Tibial nerve (tissue), 4 donors: ENCODE data around the gene PIEZO2.

Experiments
- EP300 ChIP-seq, 2 donors: sonication (generic); formaldehyde crosslinking; IDR thresholded peaks; one replicate each; pipeline ENCODE4 v1.6.1; 2017; ENCODE audit warnings: antibody characterized with exemption in 2 of 2, mild to moderate bottlenecking in 1 of 2
- TF ChIP-seq, protein P1 (sequence below), 5 experiments: fragments of 200-600 bp in 3 of 5; fragments of 450-650 bp in 2 of 5; sonication (generic) in 3 of 5; IDR thresholded peaks; one replicate each; pipeline ENCODE4 v1.5.1; 2016 to 2019; ENCODE audit warnings: antibody characterized with exemption in 5 of 5, mild to moderate bottlenecking in 3 of 5, moderate library complexity in 2 of 5

DNA sequence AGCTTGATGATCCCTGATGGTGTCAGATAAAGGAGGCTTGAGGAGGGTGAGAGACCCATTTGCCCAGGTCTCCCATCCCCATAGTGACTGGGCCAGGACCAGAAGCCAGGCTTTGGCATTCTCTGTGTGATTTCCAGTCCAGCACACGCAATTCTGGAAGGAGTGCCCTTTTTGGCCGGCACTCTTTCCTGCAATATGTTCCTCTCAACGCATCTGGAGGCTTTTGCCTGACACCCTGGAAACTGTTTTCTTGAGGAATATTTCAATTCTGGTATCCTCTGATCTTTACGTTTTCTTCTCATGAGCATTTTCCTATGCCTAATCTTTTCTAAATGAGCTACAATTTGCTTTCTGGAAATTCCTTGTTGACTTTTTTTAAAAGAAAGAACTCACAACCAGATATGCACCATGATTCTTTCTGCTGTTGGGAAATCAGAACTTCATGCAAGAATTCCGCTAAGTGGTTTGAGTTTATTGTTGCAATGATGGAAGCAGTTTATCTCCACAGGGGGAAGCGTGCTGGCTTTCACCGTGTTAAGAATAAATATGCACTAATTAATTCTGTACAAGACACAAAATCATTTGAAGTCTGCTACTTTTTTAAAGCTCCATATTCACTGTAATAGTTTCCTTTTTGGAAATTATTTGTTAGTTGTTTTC is 479.8 kb downstream of the PIEZO2 start:
- TF ChIP-seq, protein P1, sequence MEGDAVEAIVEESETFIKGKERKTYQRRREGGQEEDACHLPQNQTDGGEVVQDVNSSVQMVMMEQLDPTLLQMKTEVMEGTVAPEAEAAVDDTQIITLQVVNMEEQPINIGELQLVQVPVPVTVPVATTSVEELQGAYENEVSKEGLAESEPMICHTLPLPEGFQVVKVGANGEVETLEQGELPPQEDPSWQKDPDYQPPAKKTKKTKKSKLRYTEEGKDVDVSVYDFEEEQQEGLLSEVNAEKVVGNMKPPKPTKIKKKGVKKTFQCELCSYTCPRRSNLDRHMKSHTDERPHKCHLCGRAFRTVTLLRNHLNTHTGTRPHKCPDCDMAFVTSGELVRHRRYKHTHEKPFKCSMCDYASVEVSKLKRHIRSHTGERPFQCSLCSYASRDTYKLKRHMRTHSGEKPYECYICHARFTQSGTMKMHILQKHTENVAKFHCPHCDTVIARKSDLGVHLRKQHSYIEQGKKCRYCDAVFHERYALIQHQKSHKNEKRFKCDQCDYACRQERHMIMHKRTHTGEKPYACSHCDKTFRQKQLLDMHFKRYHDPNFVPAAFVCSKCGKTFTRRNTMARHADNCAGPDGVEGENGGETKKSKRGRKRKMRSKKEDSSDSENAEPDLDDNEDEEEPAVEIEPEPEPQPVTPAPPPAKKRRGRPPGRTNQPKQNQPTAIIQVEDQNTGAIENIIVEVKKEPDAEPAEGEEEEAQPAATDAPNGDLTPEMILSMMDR (IDR thresholded peaks at IDR 0.05) = no peak
- no peak for TF ChIP-seq EP300 (IDR thresholded peaks at IDR 0.05)
